ENCODE measurements around the gene LYZL1. TPM values are rescaled to one million over a fixed set of nuclear protein-coding genes. Genes with fewer than 3 reads are reported as not detected.
A peak's percentile ranks its signal among the peaks of the same experiment; 100 is the strongest.

LYZL1 gene
- polyA plus RNA-seq, 1 of the 3 experiments (the other 2 are of a cell fraction), result not detected

- no peak for TF ChIP-seq REST (IDR thresholded peaks at IDR 0.05; ENCODE audit: low read depth, low read length)
- TF ChIP-seq RCOR1 (IDR thresholded peaks at IDR 0.05; ENCODE audit: low read length), result no peak
- TF ChIP-seq EZH2phosphoT487 (IDR thresholded peaks at IDR 0.05; ENCODE audit: borderline replicate concordance, low read depth), result no peak
Measured at GRCh38 chr10:29243066-29243465, 45.8 kb upstream of the LYZL1 start (continued).

GRCh38 chr10:29243750-29244149 is 45.1 kb upstream of the LYZL1 start:
- no peak for DNase-seq
- WGBS (ENCODE audit: low lambda C conversion rate), result 100% methylated on average over 1 of the region's 1 CpG

More at GRCh38 chr10:29243750-29244149, 45.1 kb upstream of the LYZL1 start:
- Histone ChIP-seq H2AFZ (ENCODE audit: low read depth) (no peak overlapping the region), H3K27me3 (ENCODE audit: insufficient read depth) (no peaks in the 10 kb centered on the region), H3F3A (replicated peaks; ENCODE audit: insufficient read depth) (no peaks in the 10 kb centered on the region), H3K9me3 (no peaks in the 10 kb centered on the region), H3K4me3 (ENCODE audit: low read depth in 2 of 2, low read length in 1 of 2) (no peak overlapping the region), H3K4me1 (ENCODE audit: control insufficient read depth in 1 of 2, insufficient read depth in 2 of 2, low read depth in 1 of 2, low read length in 1 of 2) (peaks cover 0 to 5% of the 10 kb centered on the region in 2 experiments; a peak in 2 of 4 replicates), H3K36me3 (replicated peaks in 1 of 2; ENCODE audit: control insufficient read depth in 1 of 2, insufficient read depth in 2 of 2, low read length in 1 of 2) (no peaks in the 10 kb centered on the region), H4K20me1 (ENCODE audit: insufficient read depth) (no peaks in the 10 kb centered on the region), H3K9ac (no peak overlapping the region), H3K27ac (ENCODE audit: low read depth in 2 of 2, low read length in 1 of 2) (no peak overlapping the region), H3K79me2 (ENCODE audit: insufficient read depth) (no peaks in the 10 kb centered on the region), H3K9me2 (no peaks in the 10 kb centered on the region), H3K4me2 (no peak overlapping the region)
- CTCF ChIA-PET, result interaction anchor here (1.2 to 4.5 kb wide), 4 partner anchors 10 to 61 kb away, joined by 3 to 19 read pairs (median 8); no protein-coding TSS in a partner anchor
- POLR2A ChIA-PET, result no interaction called here
- TF ChIP-seq MAX (IDR thresholded peaks at IDR 0.05; ENCODE audit: low read depth) (no peak), TAF1 (IDR thresholded peaks at IDR 0.05; ENCODE audit: borderline replicate concordance, low read depth, low read length) (no peak), RAD21 (IDR thresholded peaks at IDR 0.05; ENCODE audit: low read length) (peak; percentile 47), EZH2phosphoT487 (IDR thresholded peaks at IDR 0.05; ENCODE audit: borderline replicate concordance, low read depth) (no peak), GATA2 (CRISPR knock-in tag; IDR thresholded peaks at IDR 0.05) (no peak), MEF2A (IDR thresholded peaks at IDR 0.05; ENCODE audit: borderline replicate concordance, low read depth) (no peak), ELF1 (IDR thresholded peaks at IDR 0.05) (no peak), SMC3 (IDR thresholded peaks at IDR 0.05; ENCODE audit: low read depth, low read length) (peak; percentile 36), SIN3A (IDR thresholded peaks at IDR 0.05; ENCODE audit: borderline replicate concordance, low read depth, low read length) (no peak), NRF1 (IDR thresholded peaks at IDR 0.05; ENCODE audit: low read depth, low read length) (no peak), CTCF (IDR thresholded peaks at IDR 0.05) (peak; percentile 48), NFIC (IDR thresholded peaks at IDR 0.05; ENCODE audit: borderline replicate concordance) (no peak), MXI1 (IDR thresholded peaks at IDR 0.05; ENCODE audit: low read depth, low read length) (no peak), PBX3 (IDR thresholded peaks at IDR 0.05) (no peak), FOSL2 (IDR thresholded peaks at IDR 0.05; ENCODE audit: borderline replicate concordance, low read depth) (no peak)

All from SK-N-SH (cell line).